ENCODE results near the gene RACGAP1. TPM values are rescaled to one million over a fixed set of nuclear protein-coding genes. Genes with fewer than 3 reads are reported as not detected.
"Not testable (repeated sequence)": the region's sequence is repeated elsewhere in the genome, so short reads cannot be mapped to it uniquely, and the experiment has no call there.

Gene RACGAP1
- total and polyA plus RNA-seq, 2 of the 8 experiments (the other 6 are each of a cell fraction or from before 2014, with no cell fraction given), result 18.0 to 66.3 TPM

- H4K8ac ChIP-seq (ENCODE audit: extremely low read depth, insufficient read depth, low read length); H4K91ac ChIP-seq (replicated peaks; ENCODE audit: insufficient read length, low read length); H3K23ac ChIP-seq (ENCODE audit: insufficient read length); H4K5ac ChIP-seq (ENCODE audit: insufficient read length, low read depth, low read length); H3K27me3 ChIP-seq (replicated peaks in 1 of 4; ENCODE audit: control insufficient read depth in 3 of 4, extremely low read depth in 1 of 4, insufficient read depth in 3 of 4, low read length in 3 of 4); H3K18ac ChIP-seq (ENCODE audit: extremely low read depth, low read length); H2AK5ac ChIP-seq (ENCODE audit: low read depth, low read length); DNase-seq (ENCODE audit: low read depth in 1 of 2, low spot score in 2 of 2); H3K27ac ChIP-seq (ENCODE audit: low read depth, low read length); H3K4me2 ChIP-seq (ENCODE audit: insufficient read depth in 1 of 2, low read depth in 2 of 2, low read length in 2 of 2); H3K4me3 ChIP-seq (ENCODE audit: extremely low read depth in 1 of 4, insufficient read depth in 2 of 4, low read depth in 3 of 4, low read length in 4 of 4); FAIRE-seq; H2BK15ac ChIP-seq (ENCODE audit: low read length); H3K23me2 ChIP-seq (ENCODE audit: low read depth, low read length); H2BK120ac ChIP-seq (replicated peaks; ENCODE audit: low read depth, low read length); H2BK20ac ChIP-seq (ENCODE audit: low read length); H4K20me1 ChIP-seq (replicated peaks in 1 of 2; ENCODE audit: control insufficient read depth in 1 of 2, insufficient read depth in 2 of 2, low read length in 2 of 2); H3K4ac ChIP-seq (replicated peaks; ENCODE audit: insufficient read length, low read depth, low read length); H3K9me3 ChIP-seq (ENCODE audit: insufficient read depth in 2 of 2, low read depth in 1 of 2, low read length in 1 of 2); H2AFZ ChIP-seq (ENCODE audit: low read length); H3K56ac ChIP-seq (replicated peaks; ENCODE audit: insufficient read length, low read depth, low read length); H3K79me2 ChIP-seq (ENCODE audit: control insufficient read depth in 1 of 2, insufficient read depth in 2 of 2, low read length in 2 of 2); H2BK5ac ChIP-seq (ENCODE audit: low read depth, low read length); H3K9ac ChIP-seq (replicated peaks in 1 of 4; ENCODE audit: extremely low read depth in 1 of 4, low read depth in 3 of 4, low read length in 3 of 4); H3K4me1 ChIP-seq (replicated peaks in 1 of 4; ENCODE audit: control insufficient read depth in 3 of 4, insufficient read depth in 4 of 4, low read length in 3 of 4); H3K14ac ChIP-seq (ENCODE audit: insufficient read length); H3K79me1 ChIP-seq (ENCODE audit: low read depth, low read length); H2BK12ac ChIP-seq (ENCODE audit: low read depth, low read length): not testable (repeated sequence)
- 85% methylated on average over 3 of the region's 3 CpGs; no CpG with 5 or more reads in 1 of the 2 experiments for WGBS, 2 experiments (ENCODE audit: extremely low coverage in 1 of 2, insufficient coverage in 1 of 2, insufficient read length in 1 of 2, insufficient replicate concordance in 2 of 2, low coverage in 1 of 2, low lambda C conversion rate in 2 of 2, missing lambda C conversion rate in 1 of 2)
- ChIA-PET POLR2A (ENCODE audit: partially characterized antibody) (interaction anchor here (1.3 kb wide), 1 partner anchor 19 kb away, joined by 4 read pairs; no protein-coding TSS in a partner anchor), CTCF (ENCODE audit: partially characterized antibody) (interaction anchor here (1.2 to 14.3 kb wide), 5 partner anchors 17 to 53 kb away, joined by 3 to 295 read pairs (median 4); partner anchors contain the start of genes AQP5 and AQP6)
- H3K36me3 ChIP-seq (ENCODE audit: control insufficient read depth in 2 of 4, insufficient read depth in 4 of 4, low read length in 3 of 4), result peaks cover 2 to 19% (median 14%) of the 10 kb centered on the region in 4 experiments; a peak in 6 of 8 replicates
These were observed 38.8 kb downstream of the RACGAP1 start for GRCh38 chr12:49986476-49986875.
